Thoracic aorta (tissue), 2 donors: ENCODE data around the gene CEP85L. TPM values are rescaled to one million over a fixed set of nuclear protein-coding genes. Genes with fewer than 3 reads are reported as not detected.

Experiments used
- ATAC-seq: fragments of 150-250 bp; one replicate; pipeline ENCODE4 v1.8.0; 2017; ENCODE audit warnings: low read depth; ENCODE audit not compliant: insufficient number of reproducible peaks, low FRiP score
- DNase-seq: peaks from one replicate; pipeline ENCODE4 v3.0.0-alpha.2; 2020; ENCODE audit warnings: low spot score
- H3K27ac ChIP-seq, 2 donors: fragments of 200-600 bp; sonication (generic); 1 replicate in 1 of 2; 2 replicates in 1 of 2; pipeline ENCODE4 v1.5.1; 2016; ENCODE audit warnings: mild to moderate bottlenecking in 2 of 2, moderate library complexity in 2 of 2
- H3K27me3 ChIP-seq: fragments of 200-600 bp; sonication (generic); replicated peaks from 2 replicates; pipeline ENCODE4 v1.6.0; 2016; ENCODE audit warnings: mild to moderate bottlenecking; ENCODE audit not compliant: insufficient read depth
- H3K36me3 ChIP-seq: fragments of 200-600 bp; sonication (generic); one replicate; pipeline ENCODE4 v1.5.1; 2016
- H3K4me1 ChIP-seq, 2 donors: fragments of 200-600 bp; sonication (generic); 1 replicate in 1 of 2; 2 replicates in 1 of 2; pipeline versions ENCODE4 v1.5.1 to v1.6.0; 2016; ENCODE audit warnings: low read depth in 2 of 2, mild to moderate bottlenecking in 1 of 2; ENCODE audit not compliant: control insufficient read depth in 1 of 2
- H3K4me3 ChIP-seq: fragments of 200-600 bp; sonication (generic); 2 replicates; pipeline ENCODE4 v1.5.1; 2016; ENCODE audit warnings: mild to moderate bottlenecking
- H3K9me3 ChIP-seq: fragments of 200-600 bp; sonication (generic); 2 replicates; pipeline ENCODE4 v1.5.1; 2016
- total RNA-seq, 2 donors: library from RNA; depleted of rRNA; stranded (reverse); fragments of >200 nt; gene quantifications; one replicate each; pipeline versions ENCODE4 v1.1.0 to v1.2.3, GENCODE V29; 2016
- TF ChIP-seq, protein P1 (sequence below): fragments of 200-600 bp; sonication (generic); IDR thresholded peaks from one replicate; pipeline ENCODE4 v1.5.1; 2019; ENCODE audit warnings: antibody characterized with exemption

The CEP85L gene
- total RNA-seq, 2 donors from 2014 or later, result 13.3 to 22.7 TPM

GRCh38 chr6:118548613-118549012 lies 102.8 kb downstream of the CEP85L start:
- H3K27ac ChIP-seq, result peak overlapping the region; percentile 89 to 90
- no peaks in the 10 kb centered on the region for H3K9me3 ChIP-seq
- ATAC-seq, result no peak
- H3K4me3 ChIP-seq, result peak overlapping the region; percentile 79
- H3K4me1 ChIP-seq, result peaks cover 5 to 28% of the 10 kb centered on the region in 2 donors
- peaks cover 3% of the 10 kb centered on the region for H3K36me3 ChIP-seq
- TF ChIP-seq, protein P1, sequence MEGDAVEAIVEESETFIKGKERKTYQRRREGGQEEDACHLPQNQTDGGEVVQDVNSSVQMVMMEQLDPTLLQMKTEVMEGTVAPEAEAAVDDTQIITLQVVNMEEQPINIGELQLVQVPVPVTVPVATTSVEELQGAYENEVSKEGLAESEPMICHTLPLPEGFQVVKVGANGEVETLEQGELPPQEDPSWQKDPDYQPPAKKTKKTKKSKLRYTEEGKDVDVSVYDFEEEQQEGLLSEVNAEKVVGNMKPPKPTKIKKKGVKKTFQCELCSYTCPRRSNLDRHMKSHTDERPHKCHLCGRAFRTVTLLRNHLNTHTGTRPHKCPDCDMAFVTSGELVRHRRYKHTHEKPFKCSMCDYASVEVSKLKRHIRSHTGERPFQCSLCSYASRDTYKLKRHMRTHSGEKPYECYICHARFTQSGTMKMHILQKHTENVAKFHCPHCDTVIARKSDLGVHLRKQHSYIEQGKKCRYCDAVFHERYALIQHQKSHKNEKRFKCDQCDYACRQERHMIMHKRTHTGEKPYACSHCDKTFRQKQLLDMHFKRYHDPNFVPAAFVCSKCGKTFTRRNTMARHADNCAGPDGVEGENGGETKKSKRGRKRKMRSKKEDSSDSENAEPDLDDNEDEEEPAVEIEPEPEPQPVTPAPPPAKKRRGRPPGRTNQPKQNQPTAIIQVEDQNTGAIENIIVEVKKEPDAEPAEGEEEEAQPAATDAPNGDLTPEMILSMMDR, result no peak
- no peaks in the 10 kb centered on the region for H3K27me3 ChIP-seq
- no peak for DNase-seq

GRCh38 chr6:118548136-118548535 lies 103.3 kb downstream of the CEP85L start, which contains the start of gene PLN:
PLN (plus strand) TSS chr6:118548296; CDS start chr6:118558922, 10,626 bp downstream.
- Histone ChIP-seq H3K27me3 (no peaks in the 10 kb centered on the region), H3K9me3 (no peaks in the 10 kb centered on the region), H3K27ac (peak within 1 kb of the TSS; percentile 89 to 90), H3K36me3 (peaks cover 3% of the 10 kb centered on the region), H3K4me1 (peaks cover 6 to 31% of the 10 kb centered on the region in 2 donors), H3K4me3 (peak within 1 kb of the TSS; percentile 79)
- no peak for DNase-seq
- ATAC-seq, result peak; percentile 92
- TF ChIP-seq, protein P1, result no peak

- H3K4me3 ChIP-seq, result peak overlapping the region; percentile 79
- no peak for ATAC-seq
- H3K36me3 ChIP-seq, result peaks cover 3% of the 10 kb centered on the region
- H3K4me1 ChIP-seq, result peaks cover 8 to 43% of the 10 kb centered on the region in 2 donors
- peak overlapping the region; percentile 89 to 90 for H3K27ac ChIP-seq
- DNase-seq, result no peak
- TF ChIP-seq, protein P1, result no peak
- H3K9me3 ChIP-seq, result no peaks in the 10 kb centered on the region
- H3K27me3 ChIP-seq, result no peaks in the 10 kb centered on the region
These were observed 104.5 kb downstream of the CEP85L start for GRCh38 chr6:118546880-118547218.

GRCh38 chr6:118546164-118546879 lies 105.1 kb downstream of the CEP85L start:
- Histone ChIP-seq H3K27ac (peak overlapping the region; percentile 89 to 90), H3K36me3 (peaks cover 3% of the 10 kb centered on the region), H3K4me3 (peak overlapping the region; percentile 79), H3K27me3 (no peaks in the 10 kb centered on the region), H3K9me3 (no peaks in the 10 kb centered on the region), H3K4me1 (peaks cover 12 to 48% of the 10 kb centered on the region in 2 donors)
- no peak for DNase-seq
- TF ChIP-seq, protein P1, result no peak
- no peak for ATAC-seq

DNA sequence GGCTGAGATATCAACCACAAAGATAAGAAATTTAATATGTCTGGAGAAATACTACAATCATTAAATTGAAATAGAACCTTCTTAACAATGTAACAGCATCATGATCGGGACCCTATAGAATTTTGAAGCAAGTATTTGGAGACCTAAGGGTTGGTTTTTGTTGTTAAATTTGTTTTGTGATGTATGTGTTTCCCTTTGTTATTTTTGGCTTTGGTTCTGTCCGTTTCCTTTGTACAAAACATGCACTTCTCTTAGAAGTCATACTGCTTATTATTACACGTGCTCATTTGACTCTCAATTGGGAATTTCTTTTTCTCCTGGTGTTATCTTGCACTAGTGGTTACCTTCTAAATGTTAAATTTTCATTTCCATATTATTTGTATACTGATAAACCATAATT lies 107.3 kb downstream of the CEP85L start:
- DNase-seq (no peak), ATAC-seq (no peak)
- TF ChIP-seq, protein P1, result no peak
- Histone ChIP-seq H3K36me3 (no peaks in the 10 kb centered on the region), H3K4me3 (peak overlapping the region; percentile 27), H3K9me3 (no peaks in the 10 kb centered on the region), H3K27me3 (no peaks in the 10 kb centered on the region), H3K27ac (peak overlapping the region; percentile 89 to 90), H3K4me1 (peaks cover 12 to 65% of the 10 kb centered on the region in 2 donors)
